ENCODE data around the gene ANKRD42.

Gene ANKRD42

GRCh38 chr11:83159902-83160865, 33.3 kb upstream of the ANKRD42 start:
- H3K4me3 ChIP-seq (ENCODE audit: low read depth, low read length): peak overlapping the region; percentile 87
- no peak for TF ChIP-seq CTCF (IDR thresholded peaks at IDR 0.05; ENCODE audit: low read depth, low read length)

- H3K4me3 ChIP-seq (ENCODE audit: low read depth, low read length): no peak overlapping the region
- no peak for TF ChIP-seq CTCF (IDR thresholded peaks at IDR 0.05; ENCODE audit: low read depth, low read length)
Measured at GRCh38 chr11:83161610-83162199, 31.8 kb upstream of the ANKRD42 start.

- no peak overlapping the region for H3K4me3 ChIP-seq (ENCODE audit: low read depth, low read length)
- no peak for TF ChIP-seq CTCF (IDR thresholded peaks at IDR 0.05; ENCODE audit: low read depth, low read length)
Measured at GRCh38 chr11:83162377-83162776, 31.1 kb upstream of the ANKRD42 start.

GRCh38 chr11:83166193-83166866, 27.2 kb upstream of the ANKRD42 start:
- TF ChIP-seq CTCF (IDR thresholded peaks at IDR 0.05; ENCODE audit: low read depth, low read length): no peak
- H3K4me3 ChIP-seq (ENCODE audit: low read depth, low read length): no peak overlapping the region

GRCh38 chr11:83168756-83169155, 24.8 kb upstream of the ANKRD42 start:
- H3K4me3 ChIP-seq (ENCODE audit: low read depth, low read length): no peak overlapping the region

GRCh38 chr11:83170865-83171264, 22.6 kb upstream of the ANKRD42 start:
- no peak overlapping the region for H3K4me3 ChIP-seq (ENCODE audit: low read depth, low read length)
- no peak for TF ChIP-seq CTCF (IDR thresholded peaks at IDR 0.05; ENCODE audit: low read depth, low read length)

More at GRCh38 chr11:83168756-83169155, 24.8 kb upstream of the ANKRD42 start:
- no peak for TF ChIP-seq CTCF (IDR thresholded peaks at IDR 0.05; ENCODE audit: low read depth, low read length)
